Measurements from ENCODE around the gene SIRT7. TPM values are rescaled to one million over a fixed set of nuclear protein-coding genes. Genes with fewer than 3 reads are reported as not detected.
A peak's percentile ranks its signal among the peaks of the same experiment; 100 is the strongest.

Gene SIRT7
- total RNA-seq, 1 experiment from 2014 or later, result 8.7 TPM

DNA sequence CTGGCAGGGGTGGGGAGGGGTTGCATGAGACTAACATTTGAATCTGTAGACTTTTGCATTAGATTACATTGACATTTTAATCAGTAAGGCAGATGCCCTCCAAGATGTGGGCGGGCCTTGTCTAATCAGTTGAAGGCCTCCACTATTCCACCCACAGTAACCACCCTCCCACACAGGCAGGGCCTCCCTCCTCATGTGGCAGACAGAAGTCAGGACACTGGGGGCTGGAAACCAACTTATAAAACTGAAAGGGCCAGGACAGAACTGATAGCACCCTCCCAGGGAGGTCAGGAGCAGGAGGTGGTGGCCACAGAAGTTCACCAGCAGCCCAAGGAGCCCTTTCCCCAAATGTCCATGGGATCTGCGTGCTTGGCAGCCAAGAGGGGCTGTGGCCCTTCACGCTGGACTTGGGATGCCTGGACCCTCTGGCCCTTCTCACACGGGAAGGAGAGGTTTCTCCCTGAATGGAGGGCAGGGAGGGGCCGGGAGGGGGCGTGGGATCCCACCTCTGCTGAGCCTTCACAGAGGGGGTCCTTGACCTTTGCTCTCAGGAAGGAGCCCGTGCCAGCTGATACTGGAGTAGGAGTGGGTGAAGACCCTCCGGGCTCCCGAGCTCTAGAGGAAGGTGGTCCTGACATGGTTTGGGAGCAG, 14.5 kb upstream of the SIRT7 start:
- no peak for DNase-seq (ENCODE audit: low spot score)

DNA sequence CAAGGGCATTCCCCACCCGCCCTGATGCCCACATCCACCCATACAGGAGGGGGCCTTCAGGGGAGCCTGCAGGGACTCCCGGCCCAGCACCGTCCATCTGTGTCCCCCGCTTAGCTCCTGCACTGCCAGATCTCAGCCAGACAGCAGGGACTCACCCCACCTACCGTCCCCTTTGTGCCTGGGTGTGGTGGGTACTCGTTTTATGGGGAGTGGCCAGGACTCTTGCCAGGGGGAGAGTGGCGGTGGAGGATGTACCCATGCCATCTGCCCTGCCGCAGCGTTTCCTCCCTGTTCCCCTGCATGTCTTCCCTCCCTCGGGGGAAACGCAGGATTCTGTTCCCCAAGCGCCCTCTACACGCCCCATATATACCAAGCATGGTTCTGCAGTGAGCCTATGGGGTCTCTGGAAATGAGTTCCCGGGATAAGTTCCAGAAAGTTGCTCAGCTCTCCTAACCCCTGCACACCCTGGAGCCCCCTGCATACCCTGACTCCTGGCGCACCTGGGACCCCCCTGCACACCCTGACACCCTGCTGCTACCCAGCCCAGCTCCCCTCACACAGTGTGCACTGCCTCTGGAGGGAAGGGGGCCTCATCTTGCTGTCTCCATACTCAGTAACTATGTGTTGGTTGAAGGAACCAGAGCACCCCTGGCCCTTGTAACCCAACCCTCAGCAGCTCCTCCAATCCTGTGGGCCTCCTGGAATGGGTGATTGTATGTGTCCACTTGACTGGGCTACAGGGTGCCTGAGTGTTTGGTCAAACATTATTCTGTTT, 13.8 kb upstream of the SIRT7 start:
- DNase-seq (ENCODE audit: low spot score), result no peak

GRCh38 chr17:81931189-81931556, 13.2 kb upstream of the SIRT7 start:
- DNase-seq (ENCODE audit: low spot score), result no peak

GRCh38 chr17:81930142-81931125, 12.5 kb upstream of the SIRT7 start:
- DNase-seq (ENCODE audit: low spot score), result no peak

- no peak for DNase-seq (ENCODE audit: low spot score)
Observed at GRCh38 chr17:81929253-81930141, 11.5 kb upstream of the SIRT7 start.

GRCh38 chr17:81928544-81929252, 10.7 kb upstream of the SIRT7 start:
- no peak for DNase-seq (ENCODE audit: low spot score)

- DNase-seq (ENCODE audit: low spot score), result peak; percentile 91
Observed at GRCh38 chr17:81927653-81928543, 9.9 kb upstream of the SIRT7 start, which contains the start of gene MAFG. TSS of gene MAFG (minus strand) at chr17:81927735. CDS start at chr17:81923185, 4,550 bp downstream.

- DNase-seq (ENCODE audit: low spot score), result no peak
Observed at GRCh38 chr17:81927152-81927652, 9.2 kb upstream of the SIRT7 start.

- DNase-seq (ENCODE audit: low spot score), result peak; percentile 81
Observed at GRCh38 chr17:81926451-81927151, 8.6 kb upstream of the SIRT7 start.

DNA sequence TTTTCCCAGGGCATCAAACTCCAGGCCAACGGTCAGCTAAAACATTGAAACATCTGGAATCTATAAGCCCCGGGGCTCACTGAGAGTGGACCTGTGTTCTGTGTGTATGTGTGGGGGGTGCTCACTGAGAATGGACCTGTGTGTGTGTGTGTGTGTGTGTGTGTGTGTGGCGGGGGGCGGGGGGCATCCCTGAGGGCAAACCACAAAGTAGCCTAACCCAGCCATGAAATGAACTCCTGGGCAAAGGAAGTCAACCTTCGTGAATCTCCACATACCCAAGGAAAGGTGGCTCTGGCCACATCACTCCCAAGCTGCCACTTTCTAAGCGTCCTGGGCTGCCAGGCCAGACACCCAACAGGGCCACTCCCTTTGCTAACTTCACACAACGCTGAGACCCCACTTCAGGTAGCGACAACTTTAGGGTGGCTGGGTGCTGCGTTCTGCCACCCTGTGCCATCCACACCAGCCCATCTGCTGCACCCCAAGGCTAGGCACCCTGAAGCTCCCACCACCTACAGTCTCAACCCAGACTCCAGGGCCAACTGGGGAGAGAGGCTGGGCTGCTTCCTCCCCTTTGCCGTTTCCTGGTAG, 8.0 kb upstream of the SIRT7 start:
- no peak for DNase-seq (ENCODE audit: low spot score)

GRCh38 chr17:81924557-81925532, 6.9 kb upstream of the SIRT7 start:
- DNase-seq (ENCODE audit: low spot score), result no peak

DNA sequence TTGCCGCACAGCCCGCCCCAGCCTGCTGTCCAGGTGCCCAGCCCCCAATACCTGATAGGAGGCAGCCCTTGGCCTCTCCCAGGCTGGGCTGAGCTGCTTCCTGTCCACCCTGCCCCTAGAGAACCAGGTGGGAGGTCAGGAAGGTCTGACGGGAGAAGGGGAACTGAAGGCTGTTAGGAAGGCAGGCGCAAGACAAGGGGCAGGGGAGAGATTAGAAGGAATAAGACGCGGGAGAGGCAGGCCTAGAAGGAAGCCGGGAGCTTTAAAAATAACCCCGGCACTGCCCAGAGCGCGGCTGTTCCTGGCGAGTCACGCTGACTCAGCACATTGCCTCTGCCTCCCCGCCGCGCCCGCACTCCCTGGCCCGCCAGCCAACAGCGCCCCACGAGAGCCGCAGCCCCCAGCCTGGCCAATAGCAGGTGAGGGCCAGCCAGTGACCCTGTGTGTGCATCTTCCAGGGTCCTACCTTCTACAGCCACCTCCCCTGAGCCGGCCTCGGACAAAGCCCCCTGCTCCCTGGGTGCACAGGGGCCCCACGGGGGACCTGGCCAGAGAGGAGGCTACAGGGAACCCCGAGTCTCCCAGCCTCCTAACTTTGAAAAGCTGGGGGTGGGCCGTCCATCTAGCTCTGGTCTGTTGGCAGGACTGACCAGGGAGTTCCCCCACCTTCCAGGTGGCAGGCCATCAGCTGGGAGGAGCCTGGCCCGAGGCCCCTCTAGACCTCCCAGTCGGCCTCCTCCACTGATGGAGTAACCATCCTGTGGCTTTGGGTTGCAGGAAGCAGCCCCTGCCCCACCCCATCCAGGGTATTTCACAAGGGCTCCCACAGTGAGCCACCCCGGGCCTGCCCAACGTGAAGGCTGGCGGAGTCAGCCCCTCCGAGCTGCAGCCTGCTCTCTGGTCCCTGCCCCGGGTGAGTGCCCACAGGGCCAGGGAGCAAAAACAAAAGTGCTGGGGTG, 5.6 kb upstream of the SIRT7 start:
- peak; percentile 50 for DNase-seq (ENCODE audit: low spot score)

GRCh38 chr17:81922566-81923301, 4.8 kb upstream of the SIRT7 start:
- DNase-seq (ENCODE audit: low spot score), result no peak

DNA sequence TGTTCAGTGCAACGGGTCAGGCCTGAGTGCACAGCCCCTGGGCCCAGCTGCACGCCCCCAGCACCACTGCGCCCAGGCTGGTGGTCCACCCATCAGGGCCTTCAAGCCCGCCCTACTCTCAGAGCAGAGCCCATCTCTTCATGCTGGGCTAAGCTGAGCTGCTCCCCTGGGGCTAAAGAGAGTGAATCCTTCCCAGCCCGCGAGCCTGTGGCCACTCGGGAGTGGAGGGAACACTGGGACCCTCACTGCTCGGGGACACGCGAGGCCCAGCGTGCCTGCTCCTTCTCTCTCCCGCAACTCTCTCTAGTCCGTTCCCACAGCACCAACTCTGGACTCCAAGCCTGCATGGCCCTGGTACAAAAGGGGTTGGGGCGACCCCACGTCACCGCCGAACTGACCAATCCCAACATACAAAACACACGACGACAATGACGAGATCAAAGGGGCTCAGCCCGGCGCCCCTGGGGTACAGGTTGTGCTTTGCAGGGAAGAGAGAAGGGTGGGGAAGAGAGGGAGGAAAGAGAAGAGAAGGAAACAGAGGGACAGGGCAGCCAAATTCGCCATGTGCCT, 4.1 kb upstream of the SIRT7 start:
- no peak for DNase-seq (ENCODE audit: low spot score)

DNA sequence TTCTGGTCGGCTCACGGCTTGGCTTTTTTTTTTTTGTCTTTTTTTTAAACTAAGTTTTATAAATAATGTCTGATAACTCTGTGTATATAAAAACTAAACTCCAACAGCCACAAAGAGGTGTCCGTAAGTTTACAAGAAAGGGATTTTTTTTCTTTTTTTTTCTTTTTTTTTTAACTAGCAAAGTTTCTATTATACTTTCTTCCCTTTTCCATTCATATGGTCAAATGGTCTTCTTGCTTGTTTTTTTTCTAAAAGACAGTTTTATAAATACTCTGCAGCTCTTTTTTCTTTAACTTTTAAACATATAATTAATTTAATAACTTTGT, 3.5 kb upstream of the SIRT7 start:
- DNase-seq (ENCODE audit: low spot score), result no peak

All from H4 (cell line).